ENCODE measurements around the gene SLC7A7. TPM values are rescaled to one million over a fixed set of nuclear protein-coding genes. Genes with fewer than 3 reads are reported as not detected.
"Not testable (repeated sequence)": the region's sequence is repeated elsewhere in the genome, so short reads cannot be mapped to it uniquely, and the experiment has no call there.

The SLC7A7 gene
- total RNA-seq, 2 donors from 2014 or later = 9.9 to 28.5 TPM

DNA sequence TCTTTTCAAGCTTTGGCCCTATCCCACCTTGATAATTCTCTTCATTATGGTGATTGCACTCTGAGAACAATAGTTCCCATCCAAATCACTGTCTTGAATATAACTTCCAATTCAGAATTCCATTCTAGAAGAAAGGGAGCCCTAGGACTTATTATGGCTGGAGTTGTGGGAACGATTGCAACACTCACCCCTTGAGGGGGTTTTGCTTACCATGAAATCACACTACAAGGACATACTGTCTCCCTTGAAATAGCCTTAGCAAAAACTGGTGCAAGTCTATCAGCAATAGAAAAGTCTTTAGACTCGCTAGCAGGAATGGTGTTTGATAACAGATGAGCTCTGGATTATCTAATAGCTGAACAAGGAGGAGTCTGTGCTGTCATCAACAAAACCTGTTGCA is 80.1 kb downstream of the SLC7A7 start:
- TF ChIP-seq, protein P1, sequence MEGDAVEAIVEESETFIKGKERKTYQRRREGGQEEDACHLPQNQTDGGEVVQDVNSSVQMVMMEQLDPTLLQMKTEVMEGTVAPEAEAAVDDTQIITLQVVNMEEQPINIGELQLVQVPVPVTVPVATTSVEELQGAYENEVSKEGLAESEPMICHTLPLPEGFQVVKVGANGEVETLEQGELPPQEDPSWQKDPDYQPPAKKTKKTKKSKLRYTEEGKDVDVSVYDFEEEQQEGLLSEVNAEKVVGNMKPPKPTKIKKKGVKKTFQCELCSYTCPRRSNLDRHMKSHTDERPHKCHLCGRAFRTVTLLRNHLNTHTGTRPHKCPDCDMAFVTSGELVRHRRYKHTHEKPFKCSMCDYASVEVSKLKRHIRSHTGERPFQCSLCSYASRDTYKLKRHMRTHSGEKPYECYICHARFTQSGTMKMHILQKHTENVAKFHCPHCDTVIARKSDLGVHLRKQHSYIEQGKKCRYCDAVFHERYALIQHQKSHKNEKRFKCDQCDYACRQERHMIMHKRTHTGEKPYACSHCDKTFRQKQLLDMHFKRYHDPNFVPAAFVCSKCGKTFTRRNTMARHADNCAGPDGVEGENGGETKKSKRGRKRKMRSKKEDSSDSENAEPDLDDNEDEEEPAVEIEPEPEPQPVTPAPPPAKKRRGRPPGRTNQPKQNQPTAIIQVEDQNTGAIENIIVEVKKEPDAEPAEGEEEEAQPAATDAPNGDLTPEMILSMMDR (IDR thresholded peaks at IDR 0.05) = no peak
- Histone ChIP-seq H3K9me3 (no peaks in the 10 kb centered on the region), H3K36me3 (no peaks in the 10 kb centered on the region)

DNA sequence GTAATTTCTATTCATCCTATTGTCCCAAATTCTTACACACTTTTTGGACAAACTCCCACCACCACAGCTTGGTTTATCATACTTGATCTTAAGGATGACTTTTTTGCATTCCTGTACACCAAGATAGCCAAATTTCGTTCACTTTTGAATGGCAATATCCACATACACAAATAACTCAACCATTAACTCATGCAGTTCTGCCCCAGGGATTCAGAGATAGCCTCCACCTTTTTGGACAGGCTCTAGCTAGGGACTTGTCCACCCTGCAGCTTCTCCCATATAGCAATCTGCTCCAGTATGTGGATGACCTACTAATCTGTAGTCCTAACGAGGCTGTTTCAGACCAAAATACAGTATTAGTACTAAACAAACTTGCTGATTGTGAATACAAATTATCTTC is 81.4 kb downstream of the SLC7A7 start:
- H3K4me1 ChIP-seq = no peaks in the 10 kb centered on the region
- H3K27me3 ChIP-seq = no peaks in the 10 kb centered on the region
- no peaks in the 10 kb centered on the region for H3K36me3 ChIP-seq
- TF ChIP-seq, protein P1 (IDR thresholded peaks at IDR 0.05) = no peak
- DNase-seq (ENCODE audit: low spot score) = no peak
- no peak overlapping the region for H3K4me3 ChIP-seq
- H3K9me3 ChIP-seq = no peaks in the 10 kb centered on the region
- H3K27ac ChIP-seq = no peak overlapping the region

More for the DNA sequence above, 80.1 kb downstream of the SLC7A7 start:
- H3K4me3 ChIP-seq = no peak overlapping the region
- DNase-seq (ENCODE audit: low spot score) = no peak
- no peak overlapping the region for H3K27ac ChIP-seq
- H3K27me3 ChIP-seq = no peaks in the 10 kb centered on the region
- no peaks in the 10 kb centered on the region for H3K4me1 ChIP-seq

DNA sequence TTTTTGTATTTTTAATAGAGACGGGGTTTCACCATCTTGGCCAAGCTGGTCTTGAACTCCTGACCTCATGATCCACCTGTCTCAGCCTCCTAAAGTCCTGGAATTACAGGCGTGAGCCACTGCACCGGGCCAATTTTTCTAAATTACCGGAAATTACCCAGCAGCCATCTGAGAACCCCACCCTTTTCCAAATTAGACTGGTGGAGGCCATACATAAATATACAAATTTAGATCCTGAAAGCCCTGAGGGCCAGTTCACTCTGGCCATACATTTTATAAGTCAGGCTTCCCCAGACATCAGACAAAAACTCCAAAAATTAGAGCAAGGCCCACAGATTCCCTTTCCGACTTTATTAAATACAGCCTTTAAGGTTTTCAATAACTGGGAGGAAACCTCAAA is 83.2 kb downstream of the SLC7A7 start:
- not testable (repeated sequence) for DNase-seq (ENCODE audit: low spot score); H3K4me1 ChIP-seq; H3K9me3 ChIP-seq; H3K4me3 ChIP-seq; H3K36me3 ChIP-seq; H3K27me3 ChIP-seq; H3K27ac ChIP-seq

DNA sequence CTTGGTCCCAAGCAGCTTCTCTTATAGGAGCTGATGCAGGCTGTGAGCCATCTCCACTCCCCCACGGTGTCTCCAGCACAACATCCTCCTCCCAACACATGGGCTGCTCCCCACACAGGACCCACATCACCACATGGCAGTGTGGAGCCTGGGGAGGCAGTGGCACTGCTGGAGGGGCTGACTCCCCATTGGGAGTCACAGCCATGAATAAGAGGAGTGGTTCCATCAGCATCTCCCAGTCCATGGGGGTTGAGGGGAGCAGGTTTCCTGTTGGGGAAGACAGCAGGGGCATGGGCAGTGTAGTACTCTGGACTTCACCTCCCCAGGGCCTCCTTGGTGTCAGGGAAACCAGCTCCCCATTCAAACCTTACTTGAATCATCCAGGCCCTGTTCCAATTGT is 89.2 kb downstream of the SLC7A7 start:
- no peak for DNase-seq (ENCODE audit: low spot score)
- Histone ChIP-seq H3K27ac (no peak overlapping the region), H3K4me1 (no peaks in the 10 kb centered on the region), H3K36me3 (no peaks in the 10 kb centered on the region), H3K9me3 (peaks cover 0 to 14% of the 10 kb centered on the region in 2 donors), H3K27me3 (no peaks in the 10 kb centered on the region), H3K4me3 (no peak overlapping the region)
- TF ChIP-seq, protein P1 (IDR thresholded peaks at IDR 0.05) = no peak

DNA sequence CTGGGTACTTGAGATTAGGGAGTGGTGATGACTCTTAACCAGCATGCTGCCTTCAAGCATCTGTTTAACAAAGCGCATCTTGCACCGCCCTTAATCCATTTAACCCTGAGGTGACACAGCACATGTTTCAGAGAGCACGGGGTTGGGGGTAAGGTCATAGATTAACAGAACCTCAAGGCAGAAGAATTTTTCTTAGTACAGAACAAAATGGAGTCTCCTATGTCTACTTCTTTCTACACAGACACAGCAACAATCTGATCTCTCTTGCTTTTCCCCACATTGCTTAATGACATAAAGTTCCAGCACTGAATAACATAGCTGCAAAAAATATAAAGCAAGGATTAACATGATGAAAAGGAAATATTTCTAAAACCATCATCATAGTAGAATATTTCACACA is 89.9 kb downstream of the SLC7A7 start:
- not testable (repeated sequence) for H3K4me3 ChIP-seq; H3K27ac ChIP-seq; H3K4me1 ChIP-seq; DNase-seq (ENCODE audit: low spot score); H3K36me3 ChIP-seq; H3K27me3 ChIP-seq
- peaks cover 0 to 14% of the 10 kb centered on the region in 2 donors for H3K9me3 ChIP-seq

DNA sequence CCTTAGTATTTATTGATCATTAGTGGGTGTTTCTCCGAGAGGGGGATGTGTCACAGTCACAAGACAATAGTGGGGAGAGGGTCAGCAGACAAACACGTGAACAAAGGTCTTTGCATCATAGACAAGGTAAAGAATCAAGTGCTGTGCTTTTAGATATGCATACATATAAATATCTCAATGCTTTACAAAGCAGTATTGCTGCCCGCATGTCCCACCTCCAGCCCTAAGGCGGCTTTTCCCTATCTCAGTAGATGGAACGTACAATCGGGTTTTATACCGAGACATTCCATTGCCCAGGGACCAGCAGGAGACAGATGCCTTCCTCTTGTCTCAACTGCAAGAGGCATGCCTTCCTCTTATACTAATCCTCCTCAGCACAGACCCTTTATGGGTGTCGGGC is 90.4 kb downstream of the SLC7A7 start:
- not testable (repeated sequence) for H3K4me1 ChIP-seq; DNase-seq (ENCODE audit: low spot score); H3K36me3 ChIP-seq; H3K27me3 ChIP-seq; H3K4me3 ChIP-seq; H3K27ac ChIP-seq
- peaks cover 0 to 14% of the 10 kb centered on the region in 2 donors for H3K9me3 ChIP-seq

DNA sequence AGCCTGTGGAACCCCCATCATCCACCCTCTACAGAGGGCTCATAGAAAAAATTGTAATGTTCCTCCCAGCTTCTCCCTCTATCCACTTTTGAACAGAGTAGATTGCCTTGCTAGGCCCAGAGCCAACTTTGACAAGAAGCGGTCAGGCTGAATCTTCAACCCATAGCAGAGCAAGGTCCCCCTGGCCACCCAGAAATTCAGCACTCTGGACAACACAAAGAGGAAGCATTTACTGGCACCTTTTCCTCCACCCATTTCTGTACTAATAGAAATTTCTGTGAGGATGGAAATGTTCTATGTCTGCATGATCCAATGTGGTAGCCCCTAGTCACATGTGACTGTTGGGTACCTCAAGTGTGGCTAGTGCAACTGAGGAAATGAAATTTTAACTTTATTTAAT is 91.4 kb downstream of the SLC7A7 start:
- no peak overlapping the region for H3K4me3 ChIP-seq
- H3K27ac ChIP-seq = no peak overlapping the region
- TF ChIP-seq, protein P1 (IDR thresholded peaks at IDR 0.05) = no peak
- peaks cover 0 to 14% of the 10 kb centered on the region in 2 donors for H3K9me3 ChIP-seq
- no peaks in the 10 kb centered on the region for H3K4me1 ChIP-seq
- no peak for DNase-seq (ENCODE audit: low spot score)
- H3K27me3 ChIP-seq = no peaks in the 10 kb centered on the region
- H3K36me3 ChIP-seq = no peaks in the 10 kb centered on the region

Other genes starting within 250 kb of the SLC7A7 start
- 100 to 1,000 TPM; 250 to 251 TPM for gene DAD1, start 226.2 kb downstream of the SLC7A7 start, total RNA-seq
- gene ABHD4, start 217.1 kb downstream of the SLC7A7 start, total RNA-seq = 10 to 100 TPM; 20.9 to 25.4 TPM
- not detected for gene OR6J1, start 171.1 kb downstream of the SLC7A7 start, total RNA-seq
- 10 to 100 TPM; 93.0 to 96.1 TPM for gene OXA1L, start 48.7 kb downstream of the SLC7A7 start, total RNA-seq
- 100 to 1,000 TPM in 1 of 2 donors, 10 to 100 TPM in 1; 59.4 to 168 TPM for gene MRPL52, start 14.5 kb upstream of the SLC7A7 start, total RNA-seq
- gene MMP14, start 21.1 kb upstream of the SLC7A7 start, total RNA-seq = 10 to 100 TPM; 29.1 to 58.0 TPM
- 100 to 1,000 TPM in 1 of 2 donors, 10 to 100 TPM in 1; 54.2 to 144 TPM for gene LRP10, start 56.3 kb upstream of the SLC7A7 start, total RNA-seq
- gene REM2, start 67.8 kb upstream of the SLC7A7 start, total RNA-seq = not detected
- 100 to 1,000 TPM in 1 of 2 donors, 10 to 100 TPM in 1; 76.5 to 774 TPM for gene RBM23, start 103.7 kb upstream of the SLC7A7 start, total RNA-seq
- 10 to 100 TPM; 23.3 to 55.1 TPM for gene PRMT5, start 113.9 kb upstream of the SLC7A7 start, total RNA-seq
- 10 to 100 TPM; 25.8 to 28.7 TPM for gene HAUS4, start 141.7 kb upstream of the SLC7A7 start, total RNA-seq
- gene AJUBA, start 167.1 kb upstream of the SLC7A7 start, total RNA-seq = 10 to 100 TPM in 1 of 2 donors, 1 to 10 TPM in 1; 5.8 to 24.6 TPM
- gene C14orf93, start 194.7 kb upstream of the SLC7A7 start, total RNA-seq = 1 to 10 TPM; 5.0 to 6.8 TPM
- 100 to 1,000 TPM; 105 to 122 TPM for gene PSMB5, start 219.5 kb upstream of the SLC7A7 start, total RNA-seq
- gene PSMB11, start 226.8 kb upstream of the SLC7A7 start, total RNA-seq = not detected
- 1 to 10 TPM; 1.3 to 1.4 TPM for gene CDH24, start 242.1 kb upstream of the SLC7A7 start, total RNA-seq